ES-I3 (cell line): ENCODE data around the gene ELMOD1.

Experiments
- H3K36me3 ChIP-seq: 2 replicates; pipeline ENCODE4 v1.6.1; 2013; ENCODE audit warnings: mild to moderate bottlenecking, low read length, control low read depth, moderate library complexity; ENCODE audit not compliant: insufficient read depth
- H3K4me1 ChIP-seq: 2 replicates; pipeline ENCODE4 v1.6.1; 2013; ENCODE audit warnings: mild to moderate bottlenecking, control low read depth, low read length; ENCODE audit not compliant: insufficient read depth
- H3K9ac ChIP-seq: 2 replicates; pipeline ENCODE4 v1.6.1; 2013; ENCODE audit warnings: low read depth, mild to moderate bottlenecking, low read length, moderate library complexity
- H3K9me3 ChIP-seq: 2 replicates; pipeline ENCODE4 v1.6.1; 2013; ENCODE audit warnings: mild to moderate bottlenecking, low read length, moderate library complexity; ENCODE audit not compliant: control insufficient read depth, insufficient read depth

The ELMOD1 gene

GRCh38 chr11:107631931-107632330 is 41.0 kb downstream of the ELMOD1 start:
- H3K36me3 ChIP-seq, result no peaks in the 10 kb centered on the region
- H3K9ac ChIP-seq, result no peak overlapping the region
- H3K4me1 ChIP-seq, result peaks cover 3% of the 10 kb centered on the region; the same call in 1 of the 2 replicates
- no peaks in the 10 kb centered on the region for H3K9me3 ChIP-seq

GRCh38 chr11:107646783-107647182 is 55.8 kb downstream of the ELMOD1 start:
- H3K4me1 ChIP-seq, result no peaks in the 10 kb centered on the region
- no peaks in the 10 kb centered on the region for H3K36me3 ChIP-seq
- H3K9ac ChIP-seq, result no peak overlapping the region
- no peaks in the 10 kb centered on the region for H3K9me3 ChIP-seq

- no peaks in the 10 kb centered on the region for H3K36me3 ChIP-seq
- H3K9ac ChIP-seq, result no peak overlapping the region
- peaks cover 4% of the 10 kb centered on the region; the same call in 1 of the 2 replicates for H3K4me1 ChIP-seq
- no peaks in the 10 kb centered on the region for H3K9me3 ChIP-seq
Measured at GRCh38 chr11:107648242-107648641, 57.3 kb downstream of the ELMOD1 start.

GRCh38 chr11:107651672-107652071 is 60.7 kb downstream of the ELMOD1 start:
- Histone ChIP-seq H3K9me3 (no peaks in the 10 kb centered on the region), H3K9ac (no peak overlapping the region), H3K4me1 (peaks cover 15% of the 10 kb centered on the region; the same call in 1 of the 2 replicates), H3K36me3 (no peaks in the 10 kb centered on the region)

- Histone ChIP-seq H3K36me3 (no peaks in the 10 kb centered on the region), H3K9me3 (no peaks in the 10 kb centered on the region), H3K4me1 (peaks cover 15% of the 10 kb centered on the region; the same call in 1 of the 2 replicates), H3K9ac (no peak overlapping the region)
Measured at GRCh38 chr11:107653076-107653475, 62.1 kb downstream of the ELMOD1 start.

- Histone ChIP-seq H3K9ac (no peak overlapping the region), H3K36me3 (no peaks in the 10 kb centered on the region), H3K4me1 (peaks cover 15% of the 10 kb centered on the region; the same call in 1 of the 2 replicates)
Measured at GRCh38 chr11:107655602-107656001, 64.7 kb downstream of the ELMOD1 start.

GRCh38 chr11:107659310-107659709 is 68.4 kb downstream of the ELMOD1 start:
- H3K9me3 ChIP-seq, result no peaks in the 10 kb centered on the region
- no peaks in the 10 kb centered on the region for H3K36me3 ChIP-seq
- peaks cover 4% of the 10 kb centered on the region; the same call in 1 of the 2 replicates for H3K4me1 ChIP-seq
- no peak overlapping the region for H3K9ac ChIP-seq

More at GRCh38 chr11:107655602-107656001, 64.7 kb downstream of the ELMOD1 start:
- no peaks in the 10 kb centered on the region for H3K9me3 ChIP-seq

GRCh38 chr11:107660066-107660465 is 69.1 kb downstream of the ELMOD1 start:
- H3K9me3 ChIP-seq, result no peaks in the 10 kb centered on the region
- no peak overlapping the region for H3K9ac ChIP-seq
- H3K36me3 ChIP-seq, result no peaks in the 10 kb centered on the region
- peaks cover 1% of the 10 kb centered on the region; the same call in 1 of the 2 replicates for H3K4me1 ChIP-seq

GRCh38 chr11:107661656-107662055 is 70.7 kb downstream of the ELMOD1 start:
- Histone ChIP-seq H3K9ac (no peak overlapping the region), H3K36me3 (no peaks in the 10 kb centered on the region), H3K4me1 (peaks cover 2% of the 10 kb centered on the region; the same call in 1 of the 2 replicates), H3K9me3 (no peaks in the 10 kb centered on the region)

GRCh38 chr11:107665018-107665417 is 74.1 kb downstream of the ELMOD1 start:
- H3K4me1 ChIP-seq, result peaks cover 9% of the 10 kb centered on the region; the same call in 1 of the 2 replicates
- no peaks in the 10 kb centered on the region for H3K36me3 ChIP-seq
- no peaks in the 10 kb centered on the region for H3K9me3 ChIP-seq
- no peak overlapping the region for H3K9ac ChIP-seq

GRCh38 chr11:107666911-107667613 is 76.1 kb downstream of the ELMOD1 start:
- H3K9ac ChIP-seq, result no peak overlapping the region
- H3K9me3 ChIP-seq, result no peaks in the 10 kb centered on the region
- H3K36me3 ChIP-seq, result no peaks in the 10 kb centered on the region
- H3K4me1 ChIP-seq, result peaks cover 9% of the 10 kb centered on the region; the same call in 1 of the 2 replicates

- peaks cover 9% of the 10 kb centered on the region; the same call in 1 of the 2 replicates for H3K4me1 ChIP-seq
- H3K36me3 ChIP-seq, result no peaks in the 10 kb centered on the region
- no peak overlapping the region for H3K9ac ChIP-seq
- H3K9me3 ChIP-seq, result no peaks in the 10 kb centered on the region
Measured at GRCh38 chr11:107669191-107669740, 78.3 kb downstream of the ELMOD1 start.

GRCh38 chr11:107669893-107670601 is 79.1 kb downstream of the ELMOD1 start:
- Histone ChIP-seq H3K9ac (no peak overlapping the region), H3K36me3 (no peaks in the 10 kb centered on the region), H3K9me3 (no peaks in the 10 kb centered on the region), H3K4me1 (peaks cover 9% of the 10 kb centered on the region; the same call in 1 of the 2 replicates)

- no peaks in the 10 kb centered on the region for H3K9me3 ChIP-seq
- no peaks in the 10 kb centered on the region for H3K4me1 ChIP-seq
- no peaks in the 10 kb centered on the region for H3K36me3 ChIP-seq
- H3K9ac ChIP-seq, result no peak overlapping the region
Measured at GRCh38 chr11:107675902-107676301, 85.0 kb downstream of the ELMOD1 start.
